A549 (cell line): ENCODE results near the gene OR8G1.

Source experiments
- MAFK ChIP-seq: fragments of 450-650 bp; IDR thresholded peaks from 2 replicates; pipeline ENCODE4 v1.6.1; 2014; ENCODE audit not compliant: partially characterized antibody
- MYC ChIP-seq: IDR thresholded peaks from 2 replicates; pipeline ENCODE4 v1.6.1; 2012; ENCODE audit warnings: mild to moderate bottlenecking, inconsistent platforms, low read length, improper control_type of control experiment, borderline replicate concordance
- SREBF2 ChIP-seq: fragments of 450-650 bp; IDR thresholded peaks from 2 replicates; pipeline ENCODE4 v1.6.1; 2014; ENCODE audit warnings: mild to moderate bottlenecking, moderate library complexity

DNA sequence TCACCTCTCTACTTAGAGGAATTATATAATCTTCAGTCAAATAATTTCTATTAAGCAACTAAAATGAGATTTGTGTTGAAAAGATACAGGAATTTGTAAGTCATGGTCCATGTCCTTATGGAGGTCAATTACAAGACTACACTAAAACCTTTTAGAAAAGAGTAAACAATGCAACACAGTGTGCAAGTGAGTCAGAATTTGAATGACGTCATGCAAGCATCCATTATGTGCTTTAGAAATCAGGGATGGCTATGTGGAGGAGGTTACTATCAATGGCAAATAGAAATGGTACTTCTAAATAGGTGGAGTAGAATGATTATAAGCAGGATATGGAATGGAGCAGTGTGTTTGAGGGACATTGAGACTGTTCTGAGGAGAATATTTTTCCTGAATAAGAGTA is 41.2 kb upstream of the OR8G1 start:
- TF ChIP-seq MYC (no peak), SREBF2 (no peak), MAFK (no peak)
